ENCODE results near the gene PKNOX1.
"Not testable (repeated sequence)": the region's sequence is repeated elsewhere in the genome, so short reads cannot be mapped to it uniquely, and the experiment has no call there.

The PKNOX1 gene

DNA sequence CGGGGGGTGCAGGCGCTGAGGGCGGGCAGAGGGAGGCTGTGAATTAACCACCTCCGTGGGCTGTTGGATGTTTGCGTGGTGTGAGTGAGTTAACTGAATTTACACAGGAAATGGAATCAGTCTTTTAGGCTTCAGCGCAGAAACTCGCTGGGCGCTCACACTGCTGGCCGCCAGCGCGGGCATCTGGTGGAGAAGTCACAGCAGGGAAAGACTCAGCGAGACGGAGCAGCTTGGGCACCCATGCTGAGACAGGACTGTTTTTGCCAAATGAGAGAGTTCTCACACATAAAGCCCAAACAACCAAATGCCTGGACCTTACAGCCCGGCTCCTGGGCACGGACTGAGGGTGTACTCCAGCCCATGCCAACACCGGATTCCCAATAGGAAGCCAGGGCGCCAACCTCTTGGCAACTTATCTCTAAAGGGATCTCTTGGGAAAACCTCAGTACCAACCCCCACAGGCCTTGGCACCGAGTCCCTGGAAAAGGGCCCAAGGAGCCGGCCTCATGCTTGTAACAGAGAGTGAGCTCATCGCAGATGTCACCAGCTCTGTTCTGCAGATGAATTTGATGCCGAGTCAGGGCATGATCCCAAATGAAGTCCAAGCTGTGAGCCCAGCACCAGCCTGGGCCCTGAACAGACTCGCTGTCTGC lies 90.0 kb downstream of the PKNOX1 start:
- not testable (repeated sequence) for DNase-seq

DNA sequence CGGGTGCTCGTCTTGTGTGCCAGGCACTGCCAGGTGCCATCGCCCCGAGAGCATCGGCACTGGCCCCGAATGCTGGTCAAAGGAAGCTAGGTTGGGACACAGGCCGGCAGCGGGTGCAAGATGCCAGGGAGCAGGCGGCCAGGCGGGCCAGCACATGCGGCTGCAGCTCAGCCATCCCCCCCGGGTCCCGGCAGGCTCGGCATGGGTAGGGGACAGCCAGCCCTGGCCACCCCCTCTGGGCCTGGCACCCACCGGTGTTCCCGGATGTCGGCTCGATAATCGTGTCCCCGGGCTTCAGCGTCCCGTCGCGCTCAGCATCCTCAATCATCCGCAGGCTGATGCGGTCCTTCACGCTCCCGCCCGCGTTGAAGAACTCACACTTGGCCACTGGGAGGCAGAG lies 91.6 kb downstream of the PKNOX1 start:
- not testable (repeated sequence) for DNase-seq

DNA sequence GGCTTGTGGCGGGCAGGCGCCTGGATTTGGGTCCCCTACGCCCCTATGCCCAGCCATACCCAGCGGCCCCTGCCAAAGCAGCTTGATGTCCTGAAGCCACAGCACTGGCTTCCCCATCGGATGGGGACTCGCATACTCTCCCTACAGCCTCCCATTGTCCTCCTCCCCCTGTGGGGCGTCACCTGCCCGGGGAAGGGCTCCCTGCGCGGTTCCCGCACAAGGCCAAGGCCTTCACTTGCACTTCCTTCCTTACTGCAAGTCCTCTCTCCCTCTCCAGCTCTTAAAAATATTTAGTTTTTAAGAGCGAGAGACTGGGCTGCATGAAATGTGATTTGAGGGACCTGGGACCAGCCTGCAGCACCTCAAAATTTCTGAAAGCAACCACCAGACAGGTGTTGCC lies 92.3 kb downstream of the PKNOX1 start:
- DNase-seq, result not testable (repeated sequence)

DNA sequence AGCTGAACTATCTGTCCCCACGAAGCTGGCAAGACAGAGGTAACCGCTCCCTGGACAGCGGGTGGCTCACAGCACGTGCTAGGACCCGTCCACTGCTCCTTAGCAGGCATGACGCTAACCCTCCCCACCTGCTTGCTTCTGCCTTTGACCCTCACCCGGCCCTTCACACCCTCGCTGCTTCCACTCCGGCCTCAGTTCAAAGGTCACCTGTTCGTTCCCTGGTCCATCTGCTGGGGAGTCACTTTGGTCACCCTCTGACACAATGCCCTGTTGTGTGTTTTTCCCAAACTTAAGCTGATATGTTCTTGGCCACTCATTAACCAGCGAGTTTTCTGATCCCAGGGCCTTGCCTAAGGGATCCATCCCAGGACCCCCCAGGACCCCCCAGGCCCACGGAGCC lies 93.7 kb downstream of the PKNOX1 start:
- not testable (repeated sequence) for DNase-seq

DNA sequence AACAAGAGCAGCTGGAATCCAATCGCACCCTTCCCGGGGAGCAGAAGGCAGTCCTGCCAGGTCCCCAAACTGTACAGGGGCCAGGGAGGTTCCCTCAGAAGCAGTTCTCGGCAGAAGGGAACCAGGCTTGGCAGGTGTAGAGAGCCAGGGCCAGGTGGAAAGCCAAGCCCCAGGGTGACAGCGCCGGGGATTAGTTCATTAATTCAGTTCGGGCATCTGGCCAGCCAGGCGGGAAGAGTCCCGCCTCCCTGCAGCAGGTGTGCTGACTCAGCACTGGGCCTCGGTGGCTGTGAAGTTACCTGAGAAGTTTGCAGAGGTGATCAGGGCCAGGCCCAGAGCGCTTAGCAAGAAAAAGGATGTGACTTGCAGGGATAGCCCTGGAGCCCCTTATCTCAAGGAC lies 95.3 kb downstream of the PKNOX1 start:
- not testable (repeated sequence) for DNase-seq

- DNase-seq, result not testable (repeated sequence)
Measured at GRCh38 chr21:43072742-43073141, 98.4 kb downstream of the PKNOX1 start.

DNA sequence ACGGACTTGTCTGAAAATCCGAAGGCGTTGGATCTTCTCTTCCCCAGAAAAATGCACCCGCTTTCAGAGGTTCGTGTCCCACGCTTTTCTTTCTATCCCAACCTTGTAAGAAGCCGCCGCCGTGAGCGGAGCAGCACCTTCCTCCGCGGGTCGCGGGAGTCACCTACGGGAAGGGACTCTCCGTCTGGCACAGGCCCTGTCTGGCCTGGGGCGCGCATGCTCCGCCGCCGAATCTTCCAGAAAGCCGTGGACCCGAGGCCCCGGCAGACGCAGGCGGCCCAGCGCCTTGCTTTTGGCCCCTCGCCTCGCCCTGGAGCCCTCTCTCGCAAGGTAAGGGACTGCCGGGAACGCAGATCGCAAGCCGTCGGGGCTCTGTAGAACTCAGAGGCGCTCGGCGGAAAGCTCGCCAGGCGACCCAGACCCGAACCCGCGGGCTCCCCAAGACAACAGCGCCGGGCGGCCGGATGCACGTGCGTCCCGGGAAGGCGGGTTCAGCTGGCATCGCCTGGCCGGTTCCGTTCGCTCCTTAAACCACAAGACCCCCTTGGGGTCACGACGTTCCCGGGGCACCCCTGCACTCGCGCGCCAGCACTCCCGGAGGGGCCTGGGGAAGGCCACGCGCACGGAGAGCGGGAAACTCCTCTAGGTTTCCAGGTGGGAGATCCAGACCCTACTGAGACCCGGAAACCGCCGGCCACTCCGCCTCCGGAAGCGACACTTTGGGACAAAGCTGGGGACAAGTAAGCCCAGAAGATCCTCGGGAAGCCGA lies 100.2 kb downstream of the PKNOX1 start:
- not testable (repeated sequence) for DNase-seq

DNA sequence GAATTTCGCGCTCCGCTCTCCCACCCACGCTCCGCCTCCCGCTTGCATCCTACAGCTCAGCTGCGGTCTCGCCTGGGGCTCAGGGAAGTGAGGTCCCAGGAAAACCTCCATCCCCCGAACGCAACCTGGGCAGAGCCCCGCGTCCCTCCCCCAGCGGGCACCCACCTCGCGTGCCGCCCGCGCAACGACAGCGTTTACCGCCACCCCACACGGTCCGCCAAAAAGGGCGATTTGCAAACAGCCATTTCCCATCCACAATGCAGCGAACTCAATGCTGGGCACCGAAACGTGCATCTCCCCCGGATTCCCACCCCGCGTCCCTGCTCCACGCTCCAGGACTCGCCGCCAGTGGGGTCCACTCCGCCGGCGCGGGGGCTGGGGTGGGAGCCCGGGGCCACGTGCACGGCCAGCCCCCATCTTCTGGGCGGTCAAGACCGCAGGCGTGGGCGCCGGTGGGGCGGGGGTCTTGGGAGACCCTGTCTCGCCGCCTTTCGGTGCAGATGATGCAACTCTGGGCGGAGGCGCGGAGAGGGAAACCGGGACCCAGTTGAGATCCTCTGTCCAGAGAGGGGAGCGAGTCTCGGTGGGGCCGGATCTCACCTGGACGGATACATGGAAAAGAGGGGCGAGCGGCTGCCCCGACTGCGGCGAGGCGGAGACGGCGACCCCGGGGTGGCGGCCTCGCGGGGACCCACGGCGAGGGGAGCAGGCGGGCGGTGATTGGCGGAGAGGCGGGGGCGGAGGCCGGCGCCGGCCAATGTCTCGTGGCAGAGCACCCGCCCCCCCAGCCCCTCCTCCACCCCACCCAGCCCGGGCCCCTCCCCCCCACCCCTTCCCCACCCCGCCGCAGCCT lies 101.0 kb downstream of the PKNOX1 start, which contains the start of gene CBS:
Gene CBS, minus strand, starts transcription at position 666 of the 853 bp plus-strand sequence. CDS start 3,642 bp downstream, outside the sequence.
- DNase-seq, result not testable (repeated sequence)

- not testable (repeated sequence) for DNase-seq
Measured at GRCh38 chr21:43076023-43076637, 101.8 kb downstream of the PKNOX1 start.

GRCh38 chr21:43076643-43077042 lies 102.3 kb downstream of the PKNOX1 start:
- DNase-seq, result not testable (repeated sequence)

GRCh38 chr21:43082587-43083300 lies 108.4 kb downstream of the PKNOX1 start:
- DNase-seq, result not testable (repeated sequence)
